Small intestine (tissue), 7 donors: ENCODE data around the gene MTAP. TPM values are rescaled to one million over a fixed set of nuclear protein-coding genes. Genes with fewer than 3 reads are reported as not detected.

Source experiments
- DNase-seq, 2 donors: peaks; one replicate each; pipeline versions ENCODE4 v3.0.0 to v3.0.0-alpha.2; 2013
- FAIRE-seq: peaks from 2 replicates; lab custom pipeline; 2012; peaks lifted over from hg19 to GRCh38; lab: Jason Lieb, UNC
- H3K27ac ChIP-seq, 3 donors: one replicate each; pipeline ENCODE4 v1.5.1; 2013; ENCODE audit warnings: low read length in 2 of 3, mild to moderate bottlenecking in 2 of 3, control low read depth in 1 of 3, inconsistent platforms in 1 of 3, low read depth in 1 of 3, moderate library complexity in 1 of 3
- H3K27me3 ChIP-seq, 3 donors: one replicate each; pipeline ENCODE4 v1.6.1; 2013; ENCODE audit warnings: low read length in 3 of 3, inconsistent platforms in 1 of 3; ENCODE audit not compliant: control insufficient read depth in 3 of 3, insufficient read depth in 3 of 3
- H3K36me3 ChIP-seq, 3 donors: one replicate each; pipeline ENCODE4 v1.6.1; 2013; ENCODE audit warnings: low read length in 3 of 3, inconsistent platforms in 1 of 3, low read depth in 1 of 3, mild to moderate bottlenecking in 1 of 3, moderate library complexity in 1 of 3; ENCODE audit not compliant: control insufficient read depth in 3 of 3, insufficient read depth in 2 of 3
- H3K4me1 ChIP-seq, 3 donors: one replicate each; pipeline ENCODE4 v1.6.1; 2013; ENCODE audit warnings: low read length in 2 of 3, inconsistent platforms in 1 of 3, low read depth in 1 of 3, mild to moderate bottlenecking in 1 of 3, moderate library complexity in 1 of 3; ENCODE audit not compliant: control insufficient read depth in 3 of 3, insufficient read depth in 2 of 3
- H3K4me3 ChIP-seq, 3 donors: one replicate each; pipeline ENCODE4 v1.5.1; 2013; ENCODE audit warnings: low read length in 3 of 3, control low read depth in 1 of 3, inconsistent platforms in 1 of 3, low read depth in 1 of 3, mild to moderate bottlenecking in 1 of 3, moderate library complexity in 1 of 3
- H3K9me3 ChIP-seq, 2 donors: one replicate each; pipeline ENCODE4 v1.6.1; 2013; ENCODE audit warnings: low read depth in 1 of 2, low read length in 1 of 2; ENCODE audit not compliant: control insufficient read depth in 2 of 2, insufficient read depth in 1 of 2
- WGBS, 3 donors: extraction: QIAGEN DNeasy Blood & Tissue Kit; methylation state at CpG; one replicate each; pipeline ENCODE4 v1.1.7; 2013; 5-methylcytosine and 5-hydroxymethylcytosine counted together
- polyA plus RNA-seq, 4 donors: library from polyadenylated mRNA; stranded (reverse) in 3 of 4; unstranded in 1 of 4; fragments of 200-250 nt in 3 of 4; fragments of 120-200 nt in 1 of 4; gene quantifications; one replicate each; pipeline versions ENCODE4 v1.2.1 to v1.2.3, GENCODE V29; 2013
- donor health status: healthy with polysubstance abuse.
- donor health status: control.
- donor health status: control.
- donor health status: Bipolar disorder and iron deficiency.
- donor health status: healthy.

MTAP gene
- polyA plus RNA-seq, 4 donors, result 3.0 to 24.4 (median 10.6) TPM

GRCh38 chr9:21883642-21884041 lies 81.2 kb downstream of the MTAP start:
- no peak for FAIRE-seq
- Histone ChIP-seq H3K36me3 (no peaks in the 10 kb centered on the region), H3K9me3 (peaks cover 0 to 6% of the 10 kb centered on the region in 2 donors), H3K4me1 (no peaks in the 10 kb centered on the region), H3K4me3 (no peak overlapping the region), H3K27me3 (no peaks in the 10 kb centered on the region), H3K27ac (no peak overlapping the region)
- 80 to 88% (median 83%) methylated on average over 3 of the region's 3 CpGs for WGBS, 3 donors
- no peak for DNase-seq

DNA sequence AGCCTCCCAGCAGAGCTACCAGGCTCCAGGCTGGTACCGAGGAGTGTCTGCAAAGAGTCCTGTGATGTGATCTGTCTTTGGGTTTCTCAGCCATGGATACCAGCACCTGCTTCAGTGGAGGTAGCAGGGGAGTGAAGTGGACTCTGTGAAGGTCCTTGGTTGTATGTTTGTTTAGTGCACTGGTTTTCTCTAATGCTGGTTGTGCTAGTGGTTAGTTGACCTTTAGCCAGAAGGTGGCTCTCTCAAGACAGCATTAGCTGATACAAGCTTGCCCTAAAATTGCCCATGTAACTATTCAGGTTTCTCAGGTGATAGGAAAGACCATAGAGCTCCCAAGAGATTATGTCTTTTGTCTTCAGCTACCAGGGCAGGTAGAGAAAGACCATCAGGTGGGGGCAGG lies 87.2 kb downstream of the MTAP start:
- peaks cover 0 to 7% (median 0%) of the 10 kb centered on the region in 3 donors for H3K36me3 ChIP-seq
- DNase-seq (no peak), FAIRE-seq (no peak)
- H3K27ac ChIP-seq, result no peak overlapping the region
- no peak overlapping the region for H3K4me3 ChIP-seq
- 94 to 100% (median 100%) methylated on average over 1 of the region's 1 CpG for WGBS, 3 donors
- H3K4me1 ChIP-seq, result no peaks in the 10 kb centered on the region
- H3K9me3 ChIP-seq, result peaks cover 0 to 17% of the 10 kb centered on the region in 2 donors
- H3K27me3 ChIP-seq, result no peaks in the 10 kb centered on the region

GRCh38 chr9:21890696-21891095 lies 88.3 kb downstream of the MTAP start:
- no peak overlapping the region for H3K4me3 ChIP-seq
- WGBS, 3 donors, result 96 to 98% (median 96%) methylated on average over 5 of the region's 5 CpGs
- FAIRE-seq (no peak), DNase-seq (no peak)
- peaks cover 3 to 23% of the 10 kb centered on the region in 2 donors for H3K9me3 ChIP-seq
- no peak overlapping the region for H3K27ac ChIP-seq
- no peaks in the 10 kb centered on the region for H3K4me1 ChIP-seq
- no peaks in the 10 kb centered on the region for H3K27me3 ChIP-seq
- H3K36me3 ChIP-seq, result peaks cover 0 to 7% (median 0%) of the 10 kb centered on the region in 3 donors

GRCh38 chr9:21901546-21901945 lies 99.1 kb downstream of the MTAP start:
- H3K9me3 ChIP-seq, result peaks cover 0 to 13% of the 10 kb centered on the region in 2 donors
- FAIRE-seq (no peak), DNase-seq (no peak)
- no peaks in the 10 kb centered on the region for H3K36me3 ChIP-seq
- no peaks in the 10 kb centered on the region for H3K27me3 ChIP-seq
- no peak overlapping the region for H3K27ac ChIP-seq
- H3K4me3 ChIP-seq, result no peak overlapping the region
- H3K4me1 ChIP-seq, result no peaks in the 10 kb centered on the region
- 93 to 97% (median 93%) methylated on average over 1 of the region's 1 CpG for WGBS, 3 donors

GRCh38 chr9:21902136-21902535 lies 99.7 kb downstream of the MTAP start:
- Histone ChIP-seq H3K4me1 (no peaks in the 10 kb centered on the region), H3K4me3 (no peak overlapping the region), H3K9me3 (peaks cover 0 to 15% of the 10 kb centered on the region in 2 donors), H3K27me3 (no peaks in the 10 kb centered on the region), H3K36me3 (no peaks in the 10 kb centered on the region), H3K27ac (no peak overlapping the region)
- no peak for FAIRE-seq
- 64 to 85% (median 81%) methylated on average over 1 of the region's 1 CpG for WGBS, 3 donors
- no peak for DNase-seq

- no peaks in the 10 kb centered on the region for H3K27me3 ChIP-seq
- H3K4me3 ChIP-seq, result no peak overlapping the region
- H3K9me3 ChIP-seq, result peaks cover 0 to 18% of the 10 kb centered on the region in 2 donors
- no peaks in the 10 kb centered on the region for H3K36me3 ChIP-seq
- FAIRE-seq, result no peak
- no peaks in the 10 kb centered on the region for H3K4me1 ChIP-seq
- H3K27ac ChIP-seq, result no peak overlapping the region
- WGBS, 3 donors, result 94 to 99% (median 98%) methylated on average over 7 of the region's 7 CpGs
- DNase-seq, result no peak
Measured at GRCh38 chr9:21903380-21903965, 101.0 kb downstream of the MTAP start.

DNA sequence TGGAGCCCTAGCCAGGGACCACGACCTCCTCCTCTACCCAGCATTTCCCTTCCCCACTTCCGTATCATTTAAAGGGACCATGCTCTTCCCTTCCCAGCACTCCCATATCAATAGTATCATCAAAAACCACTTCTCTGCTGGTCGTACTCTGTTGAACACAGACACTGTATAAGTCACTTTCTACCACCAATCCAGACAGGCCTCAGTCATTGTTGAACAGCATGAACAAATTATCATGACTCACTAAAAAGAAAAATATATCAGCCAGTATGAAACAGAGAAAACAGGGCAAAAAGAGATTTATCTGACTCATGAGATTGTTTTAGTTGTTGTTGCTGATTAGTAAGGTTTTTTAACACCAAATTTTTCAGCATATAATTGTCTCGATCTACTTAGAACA lies 101.9 kb downstream of the MTAP start:
- WGBS, 3 donors, result 91 to 93% (median 91%) methylated on average over 4 of the region's 4 CpGs
- Histone ChIP-seq H3K4me3 (no peak overlapping the region), H3K36me3 (no peaks in the 10 kb centered on the region), H3K9me3 (peaks cover 0 to 16% of the 10 kb centered on the region in 2 donors), H3K27ac (no peak overlapping the region), H3K27me3 (no peaks in the 10 kb centered on the region), H3K4me1 (no peaks in the 10 kb centered on the region)
- DNase-seq (no peak), FAIRE-seq (no peak)

- no peak overlapping the region for H3K4me3 ChIP-seq
- peaks cover 0 to 13% of the 10 kb centered on the region in 2 donors for H3K9me3 ChIP-seq
- no peaks in the 10 kb centered on the region for H3K4me1 ChIP-seq
- DNase-seq (no peak), FAIRE-seq (no peak)
- no peaks in the 10 kb centered on the region for H3K36me3 ChIP-seq
- WGBS, 3 donors, result 85 to 94% (median 88%) methylated on average over 3 of the region's 3 CpGs
- no peaks in the 10 kb centered on the region for H3K27me3 ChIP-seq
- no peak overlapping the region for H3K27ac ChIP-seq
Measured at GRCh38 chr9:21904776-21905175, 102.3 kb downstream of the MTAP start.

- H3K27ac ChIP-seq, result no peak overlapping the region
- WGBS, 3 donors, result 94 to 97% (median 95%) methylated on average over 4 of the region's 4 CpGs
- no peak overlapping the region for H3K4me3 ChIP-seq
- H3K9me3 ChIP-seq, result peaks cover 0 to 13% of the 10 kb centered on the region in 2 donors
- no peaks in the 10 kb centered on the region for H3K4me1 ChIP-seq
- no peak for FAIRE-seq
- DNase-seq, result no peak
- no peaks in the 10 kb centered on the region for H3K36me3 ChIP-seq
- no peaks in the 10 kb centered on the region for H3K27me3 ChIP-seq
Measured at GRCh38 chr9:21906213-21906612, 103.8 kb downstream of the MTAP start.
